A549 (cell line): Measurements from ENCODE around the gene MRPL27. TPM values are rescaled to one million over a fixed set of nuclear protein-coding genes. Genes with fewer than 3 reads are reported as not detected.

Experiments used
- ATAC-seq, 2 experiments: fragments of 200-7000 bp in 1 of 2; fragments of >200 bp in 1 of 2; cut with Nextera tagmentation in 1 of 2; cut with Tn5 transposase in 1 of 2; 3 replicates each; pipeline versions ENCODE4 v1.8.0 to v1.9.1; 2018 to 2020; ENCODE audit warnings: mild to moderate bottlenecking in 1 of 2, moderate library complexity in 1 of 2
- CTCF ChIA-PET: fragments of 300-600 bp; sonication (Branson Sonifier 250); formaldehyde crosslinking; extraction: SDS; loops from one replicate; lab custom pipeline; 2021; ENCODE audit warnings: antibody characterized with exemption, inconsistent platforms; lab: Yijun Ruan, JAX
- POLR2A ChIA-PET: fragments of 350-600 bp; formaldehyde crosslinking; extraction: SDS; loops from one replicate; lab custom pipeline; 2021; ENCODE audit warnings: antibody characterized with exemption, inconsistent platforms; lab: Yijun Ruan, JAX
- DNase-seq, 2 experiments: peaks; one replicate each; pipeline versions ENCODE4 v3.0.0 to v3.0.0-alpha.2; 2011 to 2016; ENCODE audit warnings: low read depth in 1 of 2, low spot score in 1 of 2
- FAIRE-seq: peaks from 2 replicates; lab custom pipeline; 2011; peaks lifted over from hg19 to GRCh38; lab: Jason Lieb, UNC
- H3K27ac ChIP-seq, 2 experiments: fragments of >200 bp; sonication (Bioruptor Twin); formaldehyde crosslinking; 3 replicates each; pipeline ENCODE4 v1.5.1; 2016 to 2017
- H3K4me1 ChIP-seq: fragments of >200 bp; sonication (Bioruptor Twin); formaldehyde crosslinking; 3 replicates; pipeline ENCODE4 v1.6.1; 2016
- H3K4me2 ChIP-seq: fragments of >200 bp; sonication (Bioruptor Twin); formaldehyde crosslinking; 3 replicates; pipeline ENCODE4 v1.6.1; 2016
- H3K4me3 ChIP-seq: fragments of >200 bp; sonication (Bioruptor Twin); formaldehyde crosslinking; 3 replicates; pipeline ENCODE4 v1.5.1; 2016
- H3K9me3 ChIP-seq: fragments of >200 bp; sonication (Bioruptor Twin); formaldehyde crosslinking; 3 replicates; pipeline ENCODE4 v1.6.1; 2016
- BHLHE40 ChIP-seq: IDR thresholded peaks from 2 replicates; pipeline ENCODE4 v1.6.1; 2012; ENCODE audit warnings: low read depth, low read length, inconsistent platforms
- CBX8 ChIP-seq: fragments of 200-600 bp; sonication (generic); IDR thresholded peaks from 2 replicates; pipeline ENCODE4 v1.6.1; 2016
- CEBPB ChIP-seq, 2 experiments: fragments of >200 bp in 1 of 2; sonication (Bioruptor Twin) in 1 of 2; formaldehyde crosslinking in 1 of 2; IDR thresholded peaks; 2 replicates each; pipeline ENCODE4 v1.6.1; 2012 to 2016
- CHD2 ChIP-seq: fragments of 150-350 bp; IDR thresholded peaks from 2 replicates; pipeline ENCODE4 v1.6.1; 2014; ENCODE audit warnings: low read length; ENCODE audit not compliant: partially characterized antibody
- FOSB ChIP-seq: fragments of 250-450 bp; sonication (Bioruptor Pico); IDR thresholded peaks from 2 replicates; pipeline ENCODE4 v1.5.0; 2020; ENCODE audit warnings: mild to moderate bottlenecking, moderate library complexity
- FOSL2 ChIP-seq, 2 experiments: fragments of 450-650 bp in 1 of 2; fragments of >200 bp in 1 of 2; sonication (Bioruptor Twin) in 1 of 2; formaldehyde crosslinking; IDR thresholded peaks; 2 replicates each; pipeline versions ENCODE4 v1.5.0 to v1.6.1; 2016 to 2020; ENCODE audit warnings: mild to moderate bottlenecking in 1 of 2, moderate library complexity in 1 of 2
- FOXS1 ChIP-seq: fragments of 250-450 bp; sonication (Bioruptor Pico); IDR thresholded peaks from 2 replicates; pipeline ENCODE4 v1.5.0; 2020; ENCODE audit warnings: mild to moderate bottlenecking, moderate library complexity
- HDAC2 ChIP-seq: fragments of 200-600 bp; sonication (generic); IDR thresholded peaks from 2 replicates; pipeline ENCODE4 v1.6.1; 2016
- HOXB13 ChIP-seq: fragments of 250-450 bp; sonication (Bioruptor Pico); IDR thresholded peaks from 2 replicates; pipeline ENCODE4 v1.5.0; 2020; ENCODE audit warnings: low read depth, mild to moderate bottlenecking, moderate library complexity
- MAZ ChIP-seq: fragments of 150-350 bp; IDR thresholded peaks from 2 replicates; pipeline ENCODE4 v1.6.1; 2014; ENCODE audit warnings: antibody characterized with exemption, low read depth, low read length, borderline replicate concordance
- NFE2L2 ChIP-seq: fragments of 150-350 bp; conservative IDR thresholded peaks from 2 replicates; pipeline ENCODE4 v1.6.1; 2014; ENCODE audit warnings: low read length
- POLR2A ChIP-seq: IDR thresholded peaks from 2 replicates; pipeline ENCODE4 v1.6.1; 2012; ENCODE audit warnings: mild to moderate bottlenecking, low read length
- POLR2AphosphoS2 ChIP-seq: conservative IDR thresholded peaks from 2 replicates; pipeline ENCODE4 v1.6.1; 2012; ENCODE audit warnings: low read length, improper control_type of control experiment, inconsistent platforms
- RAD21 ChIP-seq, 2 experiments: fragments of >200 bp in 1 of 2; sonication (Bioruptor Twin) in 1 of 2; formaldehyde crosslinking in 1 of 2; IDR thresholded peaks in 1 of 2; conservative IDR thresholded peaks in 1 of 2; 2 replicates in 1 of 2; 3 replicates in 1 of 2; pipeline ENCODE4 v1.6.1; 2012 to 2018; ENCODE audit warnings: inconsistent platforms in 1 of 2
- RARB ChIP-seq: fragments of 250-450 bp; sonication (Bioruptor Pico); IDR thresholded peaks from 2 replicates; pipeline ENCODE4 v1.8.0; 2021; ENCODE audit warnings: mild to moderate bottlenecking, moderate library complexity
- RFX5 ChIP-seq: fragments of 450-650 bp; IDR thresholded peaks from 2 replicates; pipeline ENCODE4 v1.7.1; 2014; ENCODE audit warnings: antibody characterized with exemption, mild to moderate bottlenecking, moderate library complexity
- RNF2 ChIP-seq: fragments of 200-600 bp; sonication (generic); IDR thresholded peaks from 2 replicates; pipeline ENCODE4 v1.6.1; 2016; ENCODE audit warnings: low read depth, mild to moderate bottlenecking, antibody characterized with exemption, moderate library complexity, borderline replicate concordance
- USF2 ChIP-seq: fragments of 450-650 bp; IDR thresholded peaks from 2 replicates; pipeline ENCODE4 v1.6.1; 2014; ENCODE audit warnings: antibody characterized with exemption
- ZFP36 ChIP-seq: fragments of 450-650 bp; IDR thresholded peaks from 2 replicates; pipeline ENCODE4 v1.6.1; 2014; ENCODE audit warnings: borderline replicate concordance; ENCODE audit not compliant: partially characterized antibody
- ZSCAN20 ChIP-seq: fragments of 250-450 bp; sonication (Bioruptor Pico); IDR thresholded peaks from 2 replicates; pipeline ENCODE4 v1.8.0; 2022; ENCODE audit warnings: mild to moderate bottlenecking, moderate library complexity
- WGBS: methylation state at CpG from one replicate; pipeline ENCODE4 v1.1.6; 2017; ENCODE audit errors: missing lambda C conversion rate; 5-methylcytosine and 5-hydroxymethylcytosine counted together
- polyA plus RNA-seq, 4 experiments: library from polyadenylated mRNA; depleted of rRNA in 3 of 4; stranded (reverse); fragments of >200 nt; fragmentation: RNase III in 1 of 4; extraction: RNeasy Plus Mini Kit Qiagen cat#74134 plus additional on column Dnase treatment in 1 of 4; gene quantifications; 2 replicates in 3 of 4; 3 replicates in 1 of 4; pipeline ENCODE4 v1.2.3, GENCODE V29; 2011 to 2017
- TF ChIP-seq, protein P1 (sequence below): fragments of 250-450 bp; sonication (Bioruptor Pico); IDR thresholded peaks from 2 replicates; pipeline ENCODE4 v1.5.0; 2020; ENCODE audit warnings: low read depth, mild to moderate bottlenecking, moderate library complexity
- TF ChIP-seq, protein P2 (sequence below): IDR thresholded peaks from 2 replicates; pipeline ENCODE4 v1.6.1; 2012

The MRPL27 gene
- polyA plus RNA-seq, 2 of the 4 experiments (the other 2 are of a cell fraction): 149 to 155 TPM

DNA sequence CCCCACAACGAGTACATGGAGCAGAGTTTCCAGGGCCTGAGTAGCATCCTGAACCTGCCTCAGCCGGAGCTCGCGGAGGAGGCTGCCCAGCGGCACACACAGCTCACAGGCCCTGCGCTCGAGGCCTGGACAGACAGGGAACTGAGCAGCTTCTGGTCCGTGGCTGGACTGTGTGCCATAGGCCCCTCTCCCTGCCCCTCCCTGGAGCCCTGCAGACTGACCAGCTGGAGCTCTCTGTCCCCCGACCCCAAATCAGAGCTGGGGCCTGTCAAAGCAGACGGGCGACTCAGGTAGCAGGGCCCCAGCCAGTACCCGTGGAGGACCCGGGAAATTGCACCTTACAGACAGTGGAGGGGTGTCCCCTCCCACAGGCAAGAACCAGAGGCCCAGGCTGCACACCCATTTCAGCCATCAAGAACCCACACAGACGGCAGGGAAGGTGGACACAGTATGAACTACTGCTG lies 13.0 kb downstream of the MRPL27 start:
- DNase-seq: no peak
- CTCF ChIA-PET: interaction anchor here (0.6 to 33.9 kb wide), 13 partner anchors 8 to 191 kb away, joined by 3 to 445 read pairs (median 7); partner anchors contain the start of genes EME1, LRRC59, MRPL27 and RSAD1

GRCh38 chr17:50359005-50359699 lies 13.8 kb downstream of the MRPL27 start:
- TF ChIP-seq RAD21 (conservative IDR thresholded peaks at IDR 0.05 in 1 of 2, IDR thresholded peaks at IDR 0.05 in 1 of 2) (no peak), FOSL2 (IDR thresholded peaks at IDR 0.05) (no peak), FOSL2 (CRISPR knock-in tag; IDR thresholded peaks at IDR 0.05) (no peak), POLR2A (no peak), CEBPB (IDR thresholded peaks at IDR 0.05) (no peak), HOXB13 (CRISPR knock-in tag) (no peak), RNF2 (no peak), HDAC2 (no peak), FOXS1 (CRISPR knock-in tag) (no peak), CHD2 (no peak), RARB (CRISPR knock-in tag) (no peak), FOSB (CRISPR knock-in tag) (no peak), ZFP36 (no peak), USF2 (no peak), BHLHE40 (no peak), NFE2L2 (no peak)
- TF ChIP-seq, protein P1, sequence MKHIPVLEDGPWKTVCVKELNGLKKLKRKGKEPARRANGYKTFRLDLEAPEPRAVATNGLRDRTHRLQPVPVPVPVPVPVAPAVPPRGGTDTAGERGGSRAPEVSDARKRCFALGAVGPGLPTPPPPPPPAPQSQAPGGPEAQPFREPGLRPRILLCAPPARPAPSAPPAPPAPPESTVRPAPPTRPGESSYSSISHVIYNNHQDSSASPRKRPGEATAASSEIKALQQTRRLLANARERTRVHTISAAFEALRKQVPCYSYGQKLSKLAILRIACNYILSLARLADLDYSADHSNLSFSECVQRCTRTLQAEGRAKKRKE (CRISPR knock-in tag): no peak
- TF ChIP-seq, protein P2, sequence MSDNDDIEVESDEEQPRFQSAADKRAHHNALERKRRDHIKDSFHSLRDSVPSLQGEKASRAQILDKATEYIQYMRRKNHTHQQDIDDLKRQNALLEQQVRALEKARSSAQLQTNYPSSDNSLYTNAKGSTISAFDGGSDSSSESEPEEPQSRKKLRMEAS: no peak
- ChIA-PET CTCF (interaction anchor here (1.0 to 33.9 kb wide), 10 partner anchors 9 to 190 kb away, joined by 3 to 445 read pairs (median 8); partner anchors contain the start of genes EME1, LRRC59, MRPL27 and XYLT2), POLR2A (interaction anchor here (1.1 kb wide), 1 partner anchor 13 kb away, joined by 3 read pairs; no protein-coding TSS in a partner anchor)
- WGBS: 90% methylated on average over 5 of the region's 5 CpGs
- Histone ChIP-seq H3K4me2 (no peak overlapping the region), H3K4me1 (peaks cover 3% of the 10 kb centered on the region; the same call in 1 of the 3 replicates), H3K4me3 (no peak overlapping the region), H3K9me3 (no peaks in the 10 kb centered on the region), H3K27ac (no peak overlapping the region)
- ATAC-seq (no peak), DNase-seq (no peak), FAIRE-seq (no peak)

More for the DNA sequence above, 13.0 kb downstream of the MRPL27 start:
- H3K4me1 ChIP-seq: peaks cover 3% of the 10 kb centered on the region; the same call in 1 of the 3 replicates
- H3K9me3 ChIP-seq: no peaks in the 10 kb centered on the region
- FAIRE-seq (no peak), ATAC-seq (no peak)
- H3K4me2 ChIP-seq: no peak overlapping the region
- no peak overlapping the region for H3K4me3 ChIP-seq
- no peak for TF ChIP-seq MAZ
- TF ChIP-seq RFX5: no peak
- no peak for TF ChIP-seq ZSCAN20 (CRISPR knock-in tag)
- TF ChIP-seq USF2: no peak
- no peak for TF ChIP-seq POLR2AphosphoS2
- no peak for TF ChIP-seq CBX8
- no peak overlapping the region for H3K27ac ChIP-seq
- POLR2A ChIA-PET: interaction anchor here (1.1 kb wide), 1 partner anchor 13 kb away, joined by 3 read pairs; no protein-coding TSS in a partner anchor
- WGBS: 89% methylated on average over 14 of the region's 14 CpGs
